UCSD-AML1 (cell line): ENCODE measurements around the gene THOC1.

Experiments used
- DNase-seq: peaks from one replicate; lab custom pipeline; 2025; ENCODE audit not compliant: unreplicated experiment; lab: John Stamatoyannopoulos, UW

THOC1 gene

GRCh38 chr18:215448-216010 is 52.3 kb downstream of the THOC1 start:
- no peak for DNase-seq

DNA sequence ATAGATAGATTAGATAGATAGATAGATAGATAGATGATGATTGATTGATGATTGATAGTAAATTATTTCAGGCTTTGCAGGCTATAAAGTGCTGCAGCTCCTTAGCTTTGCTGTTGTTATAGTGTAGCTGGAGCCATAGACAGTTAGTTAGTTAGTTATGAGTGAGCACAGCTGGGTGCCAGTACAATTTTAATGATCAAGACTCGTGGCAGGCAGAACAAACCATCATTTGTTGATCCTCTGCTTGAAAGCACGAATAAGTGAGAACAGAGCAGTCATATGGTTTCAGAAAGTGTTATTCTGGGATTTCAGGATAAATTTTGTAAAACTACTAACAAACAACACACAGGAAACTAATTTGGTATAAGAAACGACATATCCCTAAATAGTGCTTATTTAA is 53.9 kb downstream of the THOC1 start:
- DNase-seq, result no peak

DNA sequence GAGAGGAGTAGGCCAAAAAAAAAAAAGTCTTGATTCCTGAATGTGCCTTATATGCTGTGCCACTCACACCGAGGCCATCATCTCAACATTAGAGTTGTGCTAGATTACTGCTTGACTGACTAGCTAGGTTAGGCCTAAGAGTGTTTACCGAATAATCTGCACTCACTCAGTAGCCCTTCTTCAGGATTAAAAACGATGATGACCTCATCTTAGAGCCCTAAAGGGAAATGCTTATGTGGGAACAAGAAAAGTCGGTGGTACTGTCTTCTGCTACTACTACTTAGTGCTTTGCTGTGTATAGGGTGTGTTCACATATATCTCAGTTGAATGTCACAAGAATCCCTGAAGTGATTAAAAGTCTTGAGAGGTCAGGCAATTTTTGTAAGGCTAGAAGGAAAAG is 54.3 kb downstream of the THOC1 start:
- DNase-seq, result no peak

DNA sequence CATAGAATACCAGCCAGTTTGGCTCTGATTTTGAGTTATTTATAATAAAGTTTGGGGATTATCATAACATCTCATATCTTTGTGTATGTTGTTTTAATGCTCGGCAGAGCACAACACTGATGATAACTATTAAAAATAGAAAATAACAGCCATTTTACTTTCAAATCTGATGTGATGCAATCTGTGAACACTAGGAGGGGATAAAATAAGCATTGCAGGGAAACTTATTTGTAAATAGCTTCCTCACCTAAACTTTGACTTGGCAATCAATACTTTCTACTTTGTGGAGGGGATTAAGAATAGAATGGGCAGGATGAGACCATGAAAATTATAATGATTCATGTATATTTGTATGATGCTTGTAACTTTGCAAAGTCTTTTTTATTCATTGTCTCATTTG is 55.1 kb downstream of the THOC1 start:
- no peak for DNase-seq

DNA sequence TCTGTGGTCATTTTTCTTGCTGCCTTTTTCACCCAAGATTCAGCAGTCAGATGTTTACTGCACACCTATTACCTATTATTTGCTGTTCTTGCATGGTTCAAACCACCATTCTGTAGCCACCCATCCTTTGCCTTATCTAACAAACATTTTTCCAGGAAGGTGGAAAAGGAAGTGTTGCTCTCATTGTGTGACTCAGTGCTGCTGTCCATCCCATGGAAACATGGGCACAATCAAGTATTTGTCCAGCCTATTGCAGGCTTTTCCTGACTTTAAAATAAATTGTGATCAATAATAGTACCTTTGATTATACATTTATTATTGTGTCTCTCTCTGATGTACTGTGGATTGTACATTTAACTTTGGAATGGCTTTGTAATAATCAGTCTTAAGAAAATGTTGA is 56.3 kb downstream of the THOC1 start:
- DNase-seq, result no peak

GRCh38 chr18:210733-211132 is 57.1 kb downstream of the THOC1 start:
- no peak for DNase-seq

DNA sequence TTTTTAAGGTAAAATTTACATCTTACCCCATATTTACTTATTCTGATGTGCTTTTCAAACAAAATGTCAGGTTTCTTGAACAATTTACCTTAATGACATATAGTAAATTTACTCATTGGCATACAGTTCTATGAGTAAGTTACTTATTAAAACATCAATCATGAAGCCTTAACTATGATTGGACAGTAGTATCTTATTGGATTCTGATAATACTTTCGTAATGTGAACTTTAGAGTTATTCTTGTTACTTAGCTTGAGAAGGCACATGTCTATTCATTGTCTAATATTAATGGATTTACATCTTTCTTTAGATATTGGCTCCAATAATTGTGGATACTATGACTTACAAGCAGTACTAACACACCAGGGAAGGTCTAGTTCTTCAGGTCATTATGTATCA is 57.8 kb downstream of the THOC1 start:
- no peak for DNase-seq

DNA sequence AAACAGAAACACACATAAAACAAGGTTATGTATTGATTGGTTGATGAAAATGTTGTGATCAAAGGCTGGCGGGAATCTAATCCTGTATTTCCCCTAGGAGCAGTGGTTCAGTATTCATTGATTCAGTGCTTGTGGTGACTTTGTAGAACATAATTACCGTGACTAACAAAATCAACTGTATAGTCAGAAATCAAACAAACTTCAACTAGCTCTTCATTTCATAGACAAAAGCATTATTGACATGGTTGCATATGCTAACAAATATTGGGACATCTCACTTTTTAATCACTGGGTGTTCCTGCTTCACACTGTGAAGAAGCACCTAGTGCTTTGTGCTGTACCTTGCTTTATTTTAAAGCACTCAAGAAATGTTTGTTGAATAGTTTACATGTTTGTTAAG is 68.1 kb downstream of the THOC1 start:
- DNase-seq, result no peak

GRCh38 chr18:199214-199613 is 68.6 kb downstream of the THOC1 start:
- no peak for DNase-seq

DNA sequence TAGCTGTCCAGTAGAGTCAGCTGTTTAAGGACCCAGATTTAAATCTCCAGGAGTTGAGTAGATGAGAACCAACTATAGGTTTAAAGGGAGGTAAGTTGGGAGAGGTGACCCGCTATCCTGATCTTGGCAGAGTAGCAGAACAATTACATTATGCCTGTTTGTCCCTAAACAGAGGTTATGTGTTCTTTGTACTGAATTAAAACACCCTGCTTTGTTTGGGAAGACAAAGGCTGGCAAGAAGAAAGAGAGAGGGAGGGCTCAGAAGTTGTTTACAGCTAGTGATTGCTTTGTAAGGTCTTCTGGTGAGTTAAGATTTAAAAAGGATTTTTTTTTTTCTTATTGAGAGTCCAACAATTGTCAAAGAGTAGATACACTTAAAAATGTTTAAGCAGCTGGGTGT is 72.2 kb downstream of the THOC1 start:
- no peak for DNase-seq

DNA sequence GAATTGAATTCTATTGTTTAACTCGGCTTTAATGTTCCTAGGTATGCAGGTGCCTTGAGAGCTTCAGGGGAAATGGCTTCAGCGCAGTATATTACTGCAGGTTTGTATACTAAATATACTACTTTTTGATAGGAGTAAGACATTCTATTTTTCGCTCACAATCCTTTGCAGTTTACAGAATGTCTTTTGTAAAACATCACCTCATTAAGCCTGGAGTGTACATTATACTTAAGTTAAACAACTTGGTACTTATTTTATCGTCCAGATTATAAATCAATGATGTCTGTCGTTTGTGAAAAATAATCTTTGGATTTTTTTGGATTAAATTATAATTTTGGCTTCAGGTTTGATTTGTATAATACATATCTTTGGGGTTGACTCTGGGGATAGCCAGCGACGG is 75.0 kb downstream of the THOC1 start:
- no peak for DNase-seq

GRCh38 chr18:191725-192124 is 76.1 kb downstream of the THOC1 start:
- no peak for DNase-seq

DNA sequence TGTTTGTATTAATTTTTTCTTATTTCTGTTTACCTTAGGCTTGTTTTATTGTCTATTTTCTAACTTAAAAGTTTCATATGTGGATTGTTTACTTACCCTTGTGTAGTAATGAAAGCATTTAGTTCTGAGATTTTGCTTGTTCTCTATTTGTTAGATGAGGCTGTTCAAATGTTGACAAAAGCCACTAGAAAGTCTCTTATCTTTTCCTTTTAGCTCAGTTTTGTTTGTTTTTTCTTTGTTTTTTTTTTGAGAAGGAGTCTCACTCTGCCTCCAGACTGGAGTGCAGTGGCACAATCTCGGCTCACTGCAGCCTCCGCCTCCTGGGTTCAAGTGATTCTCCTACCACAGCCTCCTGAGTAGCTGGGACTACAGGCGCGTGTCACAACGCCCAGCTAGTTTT is 78.6 kb downstream of the THOC1 start:
- no peak for DNase-seq

DNA sequence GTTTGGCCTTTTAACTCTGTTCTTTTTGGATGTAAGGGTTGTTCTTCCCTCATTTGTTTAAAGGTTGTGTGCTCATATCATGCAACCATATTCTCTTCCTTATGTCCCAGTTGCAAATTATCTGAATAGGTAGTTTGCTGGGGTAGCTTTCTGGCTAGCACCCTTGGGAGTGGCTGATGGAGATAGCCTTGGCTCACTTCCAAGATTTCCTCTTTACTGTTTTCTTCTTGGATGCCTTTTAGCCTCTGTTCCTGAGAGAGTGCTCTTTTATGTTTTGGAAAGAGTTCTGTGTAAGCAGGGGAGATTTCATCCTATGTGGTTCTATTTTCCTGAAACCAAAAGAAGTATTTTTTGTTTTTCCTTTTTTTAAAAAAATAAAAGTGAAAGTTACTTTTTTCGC is 84.1 kb downstream of the THOC1 start:
- DNase-seq, result no peak

DNA sequence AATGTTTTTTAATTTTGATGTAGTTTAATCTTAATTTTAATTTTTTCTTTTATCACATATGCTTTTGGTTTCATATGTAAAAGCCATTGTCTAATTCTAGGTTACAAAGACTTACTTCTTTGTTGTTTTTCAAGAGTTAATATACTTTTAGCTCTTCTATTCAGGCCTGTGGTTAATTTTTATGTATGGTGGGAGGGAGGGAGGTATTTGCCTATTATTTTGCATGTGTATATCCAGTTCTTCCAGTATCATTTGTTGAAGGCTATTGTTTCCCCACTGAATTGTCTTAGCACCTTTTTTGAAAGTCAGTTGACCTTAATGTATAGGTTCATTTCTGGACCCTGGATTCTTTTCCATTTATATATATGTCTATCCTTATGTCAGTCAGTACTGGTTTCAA is 86.1 kb downstream of the THOC1 start:
- no peak for DNase-seq

- DNase-seq, result no peak
These were observed 88.3 kb downstream of the THOC1 start for GRCh38 chr18:179499-179898.

- DNase-seq, result no peak
These were observed 95.5 kb downstream of the THOC1 start for GRCh38 chr18:172361-172760.
